Brain microvascular endothelial cell (primary cell): ENCODE measurements around the gene TEPSIN.

Experiments
- DNase-seq: peaks from one replicate; pipeline ENCODE4 v3.0.0-alpha.2; 2020
- H3K27ac ChIP-seq: fragments of 250-450 bp; sonication (Bioruptor Pico); 2 replicates; pipeline ENCODE4 v1.5.1; 2020; ENCODE audit warnings: mild to moderate bottlenecking, moderate library complexity
- H3K27me3 ChIP-seq: fragments of 250-450 bp; sonication (Bioruptor Pico); replicated peaks from 2 replicates; pipeline ENCODE4 v1.5.1; 2020; ENCODE audit warnings: mild to moderate bottlenecking
- H3K36me3 ChIP-seq: fragments of 250-450 bp; sonication (Bioruptor Pico); replicated peaks from 2 replicates; pipeline ENCODE4 v1.5.1; 2020; ENCODE audit warnings: mild to moderate bottlenecking
- H3K4me3 ChIP-seq: 2 replicates; pipeline ENCODE4 v1.5.1; 2011; ENCODE audit warnings: low read depth, mild to moderate bottlenecking, control low read depth, low read length, moderate library complexity
- CTCF ChIP-seq: IDR thresholded peaks from 2 replicates; pipeline ENCODE4 v1.5.1; 2011; ENCODE audit warnings: low read depth, mild to moderate bottlenecking, moderate library complexity, low read length, control low read depth, inconsistent platforms; ENCODE audit errors: missing control alignments
- in situ Hi-C: cut with HindIII; loops from 2 replicates; pipeline ENCODE4 v1.10.0; 2017; ENCODE audit warnings: low sequenced_read_pairs, low pct_ligation_motif_present

The TEPSIN gene

GRCh38 chr17:81251094-81251708, 12.3 kb upstream of the TEPSIN start:
- H3K36me3 ChIP-seq = peaks cover 8% of the 10 kb centered on the region
- H3K27me3 ChIP-seq = no peaks in the 10 kb centered on the region
- no peak overlapping the region for H3K4me3 ChIP-seq
- no peak for DNase-seq
- no peak overlapping the region for H3K27ac ChIP-seq
- in situ Hi-C loops = no loop called here
- TF ChIP-seq CTCF = no peak

DNA sequence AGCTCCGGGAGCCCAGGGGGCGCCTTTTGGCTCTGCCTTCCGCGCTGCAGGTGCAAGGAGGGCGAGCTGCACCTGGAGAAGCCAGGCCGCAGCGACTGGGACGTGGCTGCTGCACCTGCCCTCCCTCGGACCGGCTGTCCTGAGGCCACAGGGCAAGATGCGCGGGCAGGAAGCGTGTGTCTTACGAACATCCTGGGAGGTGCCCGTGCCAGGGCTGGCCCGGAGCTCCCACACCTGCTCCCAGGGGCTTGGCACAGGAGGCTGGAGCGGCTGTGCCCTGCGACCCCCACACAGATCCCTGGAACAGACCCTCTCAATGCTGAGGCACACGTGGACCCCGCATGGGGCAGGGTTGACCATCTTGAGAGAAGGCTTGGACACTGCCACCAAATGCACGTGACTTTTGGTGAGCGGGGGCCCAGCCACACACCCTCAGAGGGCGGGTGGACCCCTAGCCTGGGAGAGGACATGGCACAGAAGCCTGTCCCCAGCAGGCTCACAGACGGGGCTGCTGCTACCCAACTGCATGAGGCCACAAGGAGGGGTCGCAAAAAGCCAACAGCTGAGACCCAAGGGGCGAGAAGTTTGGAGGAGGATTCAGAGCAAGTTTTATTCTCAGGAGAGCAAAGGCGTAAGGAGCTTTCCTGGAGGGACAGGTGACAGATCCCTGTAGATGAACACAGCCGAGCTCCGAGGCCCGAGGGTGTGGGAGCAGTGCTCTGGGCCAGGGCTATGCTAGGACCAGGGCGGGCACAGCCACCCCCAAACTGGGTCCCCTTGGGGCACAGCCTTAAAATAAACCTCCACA, 11.6 kb upstream of the TEPSIN start:
- Histone ChIP-seq H3K27ac (no peak overlapping the region), H3K36me3 (peaks cover 8% of the 10 kb centered on the region), H3K4me3 (no peak overlapping the region), H3K27me3 (no peaks in the 10 kb centered on the region)
- in situ Hi-C loops = no loop called here
- DNase-seq = no peak
- no peak for TF ChIP-seq CTCF

DNA sequence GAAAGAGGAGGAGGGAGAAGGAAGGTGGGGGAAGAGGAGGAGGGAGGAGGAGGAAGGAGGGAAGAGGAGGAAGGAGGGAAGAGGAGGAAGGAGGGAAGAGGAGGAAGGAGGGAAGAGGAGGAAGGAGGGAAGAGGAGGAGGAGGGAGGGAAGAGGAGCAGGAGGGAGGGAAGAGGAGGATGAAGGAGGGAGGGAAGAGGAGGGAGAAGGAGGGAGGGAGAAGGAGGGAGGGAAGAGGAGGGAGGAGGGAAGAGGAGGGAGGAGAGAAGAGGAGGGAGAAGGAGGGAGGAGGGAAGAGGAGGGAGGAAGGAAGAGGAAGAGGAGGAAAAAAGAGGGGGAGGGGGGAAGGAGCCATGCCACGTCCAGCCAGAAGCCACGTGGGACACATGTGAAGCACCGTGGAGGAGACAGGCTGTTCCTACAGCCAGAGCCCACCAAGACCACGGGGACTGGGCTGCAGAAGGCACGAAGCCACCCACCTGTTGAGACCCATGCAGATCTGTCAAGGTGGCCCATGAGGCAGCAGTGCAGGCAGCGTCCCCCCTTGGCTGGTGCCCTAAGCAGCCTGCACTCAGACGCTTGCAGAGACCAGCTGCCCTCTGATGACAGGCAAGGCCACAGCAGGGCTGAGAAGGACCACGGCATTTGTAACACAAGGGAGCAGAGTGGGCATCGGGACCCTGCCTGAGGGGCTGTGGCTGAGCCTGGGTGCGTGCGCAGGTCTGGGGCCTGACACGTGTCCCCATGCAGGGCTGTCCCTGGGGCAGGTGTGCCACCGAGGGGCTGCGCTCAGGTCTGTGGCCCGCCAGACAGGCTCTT, 10.6 kb upstream of the TEPSIN start:
- Histone ChIP-seq H3K36me3 (peaks cover 8% of the 10 kb centered on the region), H3K27ac (no peak overlapping the region), H3K4me3 (no peak overlapping the region), H3K27me3 (no peaks in the 10 kb centered on the region)
- in situ Hi-C loops = no loop called here
- no peak for TF ChIP-seq CTCF
- no peak for DNase-seq

DNA sequence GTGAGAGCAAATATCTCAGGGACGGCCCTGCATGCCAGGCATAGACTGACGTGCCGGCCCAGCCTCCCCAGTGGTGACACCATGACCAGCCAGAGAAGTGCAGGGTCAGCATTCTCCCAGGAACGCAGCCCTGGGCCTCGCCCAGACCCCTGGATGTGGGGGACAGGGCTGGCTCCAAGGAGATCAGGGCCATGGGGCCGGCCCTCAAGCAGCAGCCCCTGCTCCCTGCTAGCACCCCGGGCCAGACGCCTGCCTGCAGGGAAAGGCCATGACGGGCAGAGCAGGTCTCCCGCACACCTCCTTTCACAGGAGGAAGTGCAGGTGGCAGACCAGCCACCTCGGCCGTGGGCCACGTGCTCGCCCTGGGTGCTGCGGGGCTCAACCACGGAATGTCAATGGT, 9.8 kb upstream of the TEPSIN start:
- in situ Hi-C loops = no loop called here
- Histone ChIP-seq H3K4me3 (no peak overlapping the region), H3K36me3 (peaks cover 8% of the 10 kb centered on the region), H3K27me3 (no peaks in the 10 kb centered on the region), H3K27ac (no peak overlapping the region)
- DNase-seq = no peak
- TF ChIP-seq CTCF = no peak

DNA sequence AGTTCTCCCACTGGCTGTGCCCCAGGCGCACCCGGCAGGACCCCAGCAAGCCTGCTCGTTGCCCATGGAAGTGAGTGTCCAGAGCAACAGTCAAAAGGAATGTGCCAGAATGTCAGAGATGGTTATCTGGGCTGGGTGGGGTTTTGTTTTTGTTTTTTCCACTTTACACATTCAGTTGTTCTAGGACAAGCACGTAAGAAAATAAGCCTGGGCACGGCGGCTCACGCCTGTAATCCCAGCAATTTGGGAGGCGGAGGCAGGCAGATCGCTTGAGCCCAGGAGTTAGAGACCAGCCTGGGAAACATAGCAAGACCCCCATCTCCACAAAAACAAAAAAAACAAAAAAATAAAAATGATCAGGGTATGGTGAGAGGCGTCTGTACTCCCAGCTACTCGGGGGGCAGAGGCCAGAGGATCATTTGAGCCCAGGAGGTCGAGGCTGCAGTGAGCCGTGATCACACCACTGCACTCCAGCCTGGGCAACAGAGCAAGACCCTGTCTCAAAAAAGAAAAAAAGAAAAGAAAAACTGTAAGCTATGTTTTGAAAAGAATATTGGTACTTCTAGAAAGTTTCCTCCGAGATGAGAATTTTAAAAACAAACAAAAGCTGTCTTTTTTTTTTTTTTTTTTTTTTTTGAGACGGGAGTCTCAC, 8.6 kb upstream of the TEPSIN start:
- in situ Hi-C loops = no loop called here
- H3K4me3 ChIP-seq = no peak overlapping the region
- no peak for TF ChIP-seq CTCF
- no peak overlapping the region for H3K27ac ChIP-seq
- DNase-seq = no peak
- no peaks in the 10 kb centered on the region for H3K27me3 ChIP-seq
- H3K36me3 ChIP-seq = peaks cover 8% of the 10 kb centered on the region
